GM12878 (cell line): ENCODE measurements around the gene ACTL10. TPM values are rescaled to one million over a fixed set of nuclear protein-coding genes. Genes with fewer than 3 reads are reported as not detected.

Source experiments
- ATAC-seq: fragments of 200-7000 bp; cut with Tn5 transposase; 3 replicates; pipeline ENCODE4 v1.9.1; 2020; ENCODE audit warnings: mild to moderate bottlenecking, moderate library complexity
- BruUV-seq: library from RNA; stranded (reverse); fragments of 400-500 nt; replicated peaks from 2 replicates; lab custom pipeline; 2021; lab: Mats Ljungman, UMichigan
- CTCF ChIA-PET: fragments of 300-600 bp; sonication (Branson Sonifier 250); formaldehyde crosslinking; extraction: SDS; loops from one replicate; lab custom pipeline; 2021; ENCODE audit warnings: inconsistent platforms; lab: Yijun Ruan, JAX
- POLR2A ChIA-PET: fragments of 350-600 bp; formaldehyde crosslinking; extraction: SDS; loops from one replicate; lab custom pipeline; 2021; ENCODE audit warnings: inconsistent platforms; lab: Charles Lee
- RAD21 ChIA-PET: fragments of 300-600 bp; sonication (Branson Sonifier 250); formaldehyde crosslinking; loops from one replicate; lab custom pipeline; 2023; ENCODE audit warnings: antibody characterized with exemption; ENCODE audit not compliant: unreplicated experiment; lab: Charles Lee
- SMC1A ChIA-PET: fragments of 300-600 bp; sonication (Branson Sonifier 250); formaldehyde crosslinking; loops from one replicate; lab custom pipeline; 2023; ENCODE audit not compliant: unreplicated experiment, uncharacterized antibody; lab: Charles Lee
- DNase-seq: peaks from one replicate; pipeline ENCODE4 v3.0.0-alpha.2; 2011; ENCODE audit warnings: low read depth, low spot score
- FAIRE-seq: peaks from 3 replicates; lab custom pipeline; 2011; peaks lifted over from hg19 to GRCh38; lab: Jason Lieb, UNC
- H2AFZ ChIP-seq: 2 replicates; pipeline ENCODE4 v1.6.0; 2011; ENCODE audit warnings: low read depth, low read length, control low read depth; ENCODE audit not compliant: control insufficient read depth
- H3K27ac ChIP-seq: 2 replicates; pipeline ENCODE4 v1.5.1; 2011; ENCODE audit warnings: control low read depth; ENCODE audit not compliant: control insufficient read depth, insufficient read depth
- H3K27me3 ChIP-seq, 2 experiments: replicated peaks in 1 of 2; 2 replicates each; pipeline versions ENCODE4 v1.6.0 to v1.6.1; 2011; ENCODE audit warnings: low read length in 1 of 2; ENCODE audit not compliant: control insufficient read depth in 2 of 2, insufficient read depth in 2 of 2
- H3K36me3 ChIP-seq, 2 experiments: 2 replicates each; pipeline ENCODE4 v1.5.1; 2011; ENCODE audit warnings: low read length in 1 of 2; ENCODE audit not compliant: control insufficient read depth in 2 of 2, insufficient read depth in 2 of 2
- H3K4me1 ChIP-seq: 2 replicates; pipeline ENCODE4 v1.6.1; 2011; ENCODE audit warnings: mild to moderate bottlenecking, low read length, moderate library complexity, mixed read lengths; ENCODE audit not compliant: control insufficient read depth, insufficient read depth
- H3K4me2 ChIP-seq: 2 replicates; pipeline ENCODE4 v1.6.0; 2011; ENCODE audit warnings: control low read depth; ENCODE audit not compliant: control insufficient read depth, insufficient read depth
- H3K4me3 ChIP-seq: fragments of 200-600 bp; sonication (generic); 2 replicates; pipeline ENCODE4 v1.5.1; 2016
- H3K79me2 ChIP-seq: 2 replicates; pipeline ENCODE4 v1.6.0; 2011; ENCODE audit warnings: low read length; ENCODE audit not compliant: control insufficient read depth, insufficient read depth
- H3K9ac ChIP-seq: 2 replicates; pipeline ENCODE4 v1.8.0; 2011; ENCODE audit warnings: low read length, control low read depth, mixed read lengths; ENCODE audit not compliant: control insufficient read depth, insufficient read depth
- H3K9me3 ChIP-seq: replicated peaks from 3 replicates; pipeline ENCODE4 v1.5.1; 2011; ENCODE audit warnings: mild to moderate bottlenecking, low read length; ENCODE audit not compliant: control insufficient read depth, insufficient read depth
- H4K20me1 ChIP-seq: 2 replicates; pipeline ENCODE4 v1.6.0; 2011; ENCODE audit not compliant: control insufficient read depth, insufficient read depth
- BRCA1 ChIP-seq: IDR thresholded peaks from 2 replicates; pipeline ENCODE4 v1.6.1; 2011; ENCODE audit warnings: low read depth, low read length, improper control_type of control experiment
- MTA3 ChIP-seq: IDR thresholded peaks from 2 replicates; pipeline ENCODE4 v1.6.1; 2012; ENCODE audit warnings: low read length, inconsistent platforms, borderline replicate concordance
- SUZ12 ChIP-seq: fragments of 200-600 bp; sonication (generic); IDR thresholded peaks from one replicate; pipeline ENCODE4 v1.6.1; 2018; ENCODE audit warnings: antibody characterized with exemption, mild to moderate bottlenecking; ENCODE audit not compliant: unreplicated experiment
- TAF1 ChIP-seq: IDR thresholded peaks from 2 replicates; pipeline ENCODE4 v1.6.1; 2011; ENCODE audit warnings: mild to moderate bottlenecking, low read depth, low read length, borderline replicate concordance
- ZZZ3 ChIP-seq: IDR thresholded peaks from 2 replicates; pipeline ENCODE4 v1.6.1; 2011; ENCODE audit warnings: low read depth; ENCODE audit not compliant: control insufficient read depth, insufficient read length
- whole genome bisulfite sequencing: methylation state at CpG from one replicate; pipeline ENCODE4 v1.1.6; 2016; ENCODE audit warnings: low lambda C conversion rate; ENCODE audit not compliant: insufficient replicate concordance, insufficient coverage; ENCODE audit errors: missing lambda C conversion rate; 5-methylcytosine and 5-hydroxymethylcytosine counted together
- in situ Hi-C: fragments of 300-500 bp; cut with MboI; formaldehyde crosslinking; loops from 9 replicates; pipeline ENCODE4 v1.14.3; 2018; ENCODE audit warnings: mixed read lengths
- intact Hi-C: fragments of 100-400 bp; cut with micrococcal nuclease; formaldehyde crosslinking; loops from one replicate; pipeline ENCODE4 v1.14.2; 2022; ENCODE audit not compliant: unreplicated experiment
- polyA plus RNA-seq, 11 experiments: library from polyadenylated mRNA; depleted of rRNA in 4 of 11; unstranded in 6 of 11; stranded (reverse) in 5 of 11; fragments of >200 nt; fragmentation: Nextera tagmentation in 4 of 11; fragmentation: Illumina TruSeq in 1 of 11; extraction: Ambion mirVana in 4 of 11; extraction: Trizol in 1 of 11; gene quantifications; 1 replicate in 1 of 11; 2 replicates in 10 of 11; pipeline versions ENCODE4 v1.2.1 to v1.2.3, GENCODE V29; 2011 to 2016; ENCODE audit warnings: inconsistent platforms in 2 of 11, missing spikeins in 2 of 11, low read depth in 1 of 11
- total RNA-seq, 4 experiments: library from RNA; depleted of rRNA in 3 of 4; stranded (reverse); fragments of >200 nt in 3 of 4; fragmentation: Illumina TruSeq in 1 of 4; extraction: Trizol in 1 of 4; gene quantifications; 2 replicates each; pipeline versions ENCODE4 v1.2.1 to v1.2.3, GENCODE V29; 2013 to 2021
- TF ChIP-seq, protein P1 (sequence below): fragments of 450-650 bp; formaldehyde crosslinking; IDR thresholded peaks from 2 replicates; pipeline ENCODE4 v1.4.0; 2022; ENCODE audit warnings: mild to moderate bottlenecking, moderate library complexity
- TF ChIP-seq, protein P2 (sequence below): fragments of 450-650 bp; IDR thresholded peaks from 2 replicates; pipeline ENCODE4 v1.6.1; 2017; ENCODE audit warnings: mild to moderate bottlenecking
- TF ChIP-seq, protein P3 (sequence below): fragments of 450-650 bp; IDR thresholded peaks from 2 replicates; pipeline ENCODE4 v1.6.1; 2017; ENCODE audit warnings: antibody characterized with exemption, mild to moderate bottlenecking, moderate library complexity

ACTL10 gene
- total and polyA plus RNA-seq, 10 of the 15 experiments (the other 5 are each of a cell fraction or from before 2014, with no cell fraction given), result 0.12 to 5.0 (median 0.89) TPM

DNA sequence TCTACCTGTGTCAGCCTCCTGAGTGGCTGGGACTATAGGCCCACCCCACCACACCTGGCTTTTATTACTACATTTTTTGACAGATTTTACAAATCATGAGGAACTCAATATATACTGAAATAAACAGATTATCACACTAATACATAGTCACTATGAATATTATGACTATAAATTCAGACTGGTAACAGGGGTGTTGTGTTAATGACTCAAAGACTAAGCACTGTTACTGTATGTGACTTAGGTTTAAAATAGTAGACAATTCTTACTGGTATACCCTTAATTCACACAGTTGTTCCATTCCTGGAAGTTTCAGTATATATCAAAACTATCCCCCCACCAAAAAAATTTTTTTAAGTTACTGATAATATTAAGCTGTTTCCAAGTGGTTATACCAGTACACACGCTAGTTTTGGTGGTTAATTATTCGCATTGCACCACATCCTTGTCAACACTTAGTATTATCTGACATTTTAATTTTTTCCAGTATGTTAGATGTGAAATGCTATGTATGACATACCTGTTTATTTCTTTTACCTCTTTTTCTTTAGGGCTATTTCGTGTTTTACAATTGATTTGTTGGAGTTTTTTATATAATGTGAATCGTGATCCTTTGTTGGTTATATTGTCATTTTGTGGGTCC, 39.0 kb upstream of the ACTL10 start:
- no peak overlapping the region for H2AFZ ChIP-seq
- no peaks in the 10 kb centered on the region for H3K4me1 ChIP-seq
- TF ChIP-seq ZZZ3, result no peak
- RAD21 ChIA-PET, result no interaction called here
- ATAC-seq (no peak), DNase-seq (no peak), FAIRE-seq (no peak)
- SMC1A ChIA-PET, result no interaction called here
- H3K36me3 ChIP-seq, result peaks cover 3 to 5% of the 10 kb centered on the region in 2 experiments; a peak in 3 of 4 replicates
- H3K9me3 ChIP-seq, result no peaks in the 10 kb centered on the region
- no TSS peak for BruUV-seq
- intact Hi-C loops (no loop called here), in situ Hi-C loops (no loop called here)
- H3K27me3 ChIP-seq, result no peaks in the 10 kb centered on the region
- POLR2A ChIA-PET, result no interaction called here
- H3K9ac ChIP-seq, result no peak overlapping the region
- H4K20me1 ChIP-seq, result no peaks in the 10 kb centered on the region
- H3K4me2 ChIP-seq, result no peak overlapping the region
- 99% methylated on average over 4 of the region's 4 CpGs for WGBS
- H3K4me3 ChIP-seq, result no peak overlapping the region
- CTCF ChIA-PET, result no interaction called here
- H3K79me2 ChIP-seq, result no peaks in the 10 kb centered on the region
- no peak overlapping the region for H3K27ac ChIP-seq

DNA sequence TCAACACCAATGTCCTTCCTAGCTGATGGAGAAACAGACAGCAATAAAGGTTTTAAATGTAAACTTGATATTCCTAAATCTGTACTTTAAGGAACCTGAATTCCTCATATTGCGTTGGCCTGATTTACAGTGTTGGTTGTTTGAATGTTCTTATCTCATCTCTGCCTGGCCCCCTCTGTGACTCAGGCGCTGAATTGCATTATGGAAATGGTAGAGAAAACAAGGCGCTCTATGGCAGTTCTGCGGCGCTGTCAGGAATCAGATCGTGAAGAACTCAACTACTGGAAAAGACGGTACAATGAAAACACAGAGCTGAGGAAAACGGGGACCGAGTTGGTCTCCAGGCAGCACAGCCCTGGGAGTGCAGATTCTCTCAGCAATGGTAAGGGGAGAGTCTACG, 37.2 kb upstream of the ACTL10 start:
- no TSS peak for BruUV-seq
- Histone ChIP-seq H2AFZ (no peak overlapping the region), H3K9ac (no peak overlapping the region), H3K9me3 (no peaks in the 10 kb centered on the region), H4K20me1 (no peaks in the 10 kb centered on the region), H3K36me3 (peaks cover 0 to 5% of the 10 kb centered on the region in 2 experiments; a peak in 2 of 4 replicates), H3K4me1 (no peaks in the 10 kb centered on the region), H3K4me3 (no peak overlapping the region), H3K79me2 (no peaks in the 10 kb centered on the region), H3K4me2 (no peak overlapping the region), H3K27ac (no peak overlapping the region), H3K27me3 (no peaks in the 10 kb centered on the region)
- no peak for FAIRE-seq
- ATAC-seq, result no peak
- POLR2A ChIA-PET, result no interaction called here
- intact Hi-C loops (no loop called here), in situ Hi-C loops (no loop called here)
- DNase-seq, result no peak
- RAD21 ChIA-PET, result no interaction called here
- 97% methylated on average over 10 of the region's 10 CpGs for WGBS
- CTCF ChIA-PET, result no interaction called here
- SMC1A ChIA-PET, result no interaction called here
- TF ChIP-seq SUZ12 (no peak), TAF1 (no peak), BRCA1 (no peak), MTA3 (no peak)
- TF ChIP-seq, protein P1, sequence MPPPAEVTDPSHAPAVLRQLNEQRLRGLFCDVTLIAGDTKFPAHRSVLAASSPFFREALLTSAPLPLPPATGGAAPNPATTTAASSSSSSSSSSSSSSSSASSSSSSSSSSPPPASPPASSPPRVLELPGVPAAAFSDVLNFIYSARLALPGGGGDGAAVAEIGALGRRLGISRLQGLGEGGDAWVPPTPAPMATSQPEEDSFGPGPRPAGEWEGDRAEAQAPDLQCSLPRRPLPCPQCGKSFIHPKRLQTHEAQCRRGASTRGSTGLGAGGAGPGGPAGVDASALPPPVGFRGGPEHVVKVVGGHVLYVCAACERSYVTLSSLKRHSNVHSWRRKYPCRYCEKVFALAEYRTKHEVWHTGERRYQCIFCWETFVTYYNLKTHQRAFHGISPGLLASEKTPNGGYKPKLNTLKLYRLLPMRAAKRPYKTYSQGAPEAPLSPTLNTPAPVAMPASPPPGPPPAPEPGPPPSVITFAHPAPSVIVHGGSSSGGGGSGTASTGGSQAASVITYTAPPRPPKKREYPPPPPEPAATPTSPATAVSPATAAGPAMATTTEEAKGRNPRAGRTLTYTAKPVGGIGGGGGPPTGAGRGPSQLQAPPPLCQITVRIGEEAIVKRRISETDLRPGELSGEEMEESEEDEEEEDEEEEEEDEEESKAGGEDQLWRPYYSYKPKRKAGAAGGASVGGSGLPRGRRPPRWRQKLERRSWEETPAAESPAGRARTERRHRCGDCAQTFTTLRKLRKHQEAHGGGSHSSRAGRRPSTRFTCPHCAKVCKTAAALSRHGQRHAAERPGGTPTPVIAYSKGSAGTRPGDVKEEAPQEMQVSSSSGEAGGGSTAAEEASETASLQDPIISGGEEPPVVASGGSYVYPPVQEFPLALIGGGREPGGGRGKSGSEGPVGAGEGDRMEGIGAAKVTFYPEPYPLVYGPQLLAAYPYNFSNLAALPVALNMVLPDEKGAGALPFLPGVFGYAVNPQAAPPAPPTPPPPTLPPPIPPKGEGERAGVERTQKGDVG (CRISPR knock-in tag), result no peak
- TF ChIP-seq, protein P2, sequence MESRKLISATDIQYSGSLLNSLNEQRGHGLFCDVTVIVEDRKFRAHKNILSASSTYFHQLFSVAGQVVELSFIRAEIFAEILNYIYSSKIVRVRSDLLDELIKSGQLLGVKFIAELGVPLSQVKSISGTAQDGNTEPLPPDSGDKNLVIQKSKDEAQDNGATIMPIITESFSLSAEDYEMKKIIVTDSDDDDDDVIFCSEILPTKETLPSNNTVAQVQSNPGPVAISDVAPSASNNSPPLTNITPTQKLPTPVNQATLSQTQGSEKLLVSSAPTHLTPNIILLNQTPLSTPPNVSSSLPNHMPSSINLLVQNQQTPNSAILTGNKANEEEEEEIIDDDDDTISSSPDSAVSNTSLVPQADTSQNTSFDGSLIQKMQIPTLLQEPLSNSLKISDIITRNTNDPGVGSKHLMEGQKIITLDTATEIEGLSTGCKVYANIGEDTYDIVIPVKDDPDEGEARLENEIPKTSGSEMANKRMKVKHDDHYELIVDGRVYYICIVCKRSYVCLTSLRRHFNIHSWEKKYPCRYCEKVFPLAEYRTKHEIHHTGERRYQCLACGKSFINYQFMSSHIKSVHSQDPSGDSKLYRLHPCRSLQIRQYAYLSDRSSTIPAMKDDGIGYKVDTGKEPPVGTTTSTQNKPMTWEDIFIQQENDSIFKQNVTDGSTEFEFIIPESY, result no peak
- TF ChIP-seq, protein P3, sequence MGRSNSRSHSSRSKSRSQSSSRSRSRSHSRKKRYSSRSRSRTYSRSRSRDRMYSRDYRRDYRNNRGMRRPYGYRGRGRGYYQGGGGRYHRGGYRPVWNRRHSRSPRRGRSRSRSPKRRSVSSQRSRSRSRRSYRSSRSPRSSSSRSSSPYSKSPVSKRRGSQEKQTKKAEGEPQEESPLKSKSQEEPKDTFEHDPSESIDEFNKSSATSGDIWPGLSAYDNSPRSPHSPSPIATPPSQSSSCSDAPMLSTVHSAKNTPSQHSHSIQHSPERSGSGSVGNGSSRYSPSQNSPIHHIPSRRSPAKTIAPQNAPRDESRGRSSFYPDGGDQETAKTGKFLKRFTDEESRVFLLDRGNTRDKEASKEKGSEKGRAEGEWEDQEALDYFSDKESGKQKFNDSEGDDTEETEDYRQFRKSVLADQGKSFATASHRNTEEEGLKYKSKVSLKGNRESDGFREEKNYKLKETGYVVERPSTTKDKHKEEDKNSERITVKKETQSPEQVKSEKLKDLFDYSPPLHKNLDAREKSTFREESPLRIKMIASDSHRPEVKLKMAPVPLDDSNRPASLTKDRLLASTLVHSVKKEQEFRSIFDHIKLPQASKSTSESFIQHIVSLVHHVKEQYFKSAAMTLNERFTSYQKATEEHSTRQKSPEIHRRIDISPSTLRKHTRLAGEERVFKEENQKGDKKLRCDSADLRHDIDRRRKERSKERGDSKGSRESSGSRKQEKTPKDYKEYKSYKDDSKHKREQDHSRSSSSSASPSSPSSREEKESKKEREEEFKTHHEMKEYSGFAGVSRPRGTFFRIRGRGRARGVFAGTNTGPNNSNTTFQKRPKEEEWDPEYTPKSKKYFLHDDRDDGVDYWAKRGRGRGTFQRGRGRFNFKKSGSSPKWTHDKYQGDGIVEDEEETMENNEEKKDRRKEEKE, result no peak
